Keratinocyte (primary cell): ENCODE measurements around the gene KLHL28. TPM values are rescaled to one million over a fixed set of nuclear protein-coding genes. Genes with fewer than 3 reads are reported as not detected.

Experiments used
- DNase-seq: peaks from one replicate; pipeline ENCODE4 v3.0.0-alpha.2; 2011; ENCODE audit warnings: low read depth, missing footprints, low spot score
- FAIRE-seq: peaks from 2 replicates; lab custom pipeline; 2011; peaks lifted over from hg19 to GRCh38; lab: Jason Lieb, UNC
- H2AFZ ChIP-seq: 2 replicates; pipeline ENCODE4 v1.6.0; 2012; ENCODE audit warnings: low read length, control low read depth, inconsistent platforms; ENCODE audit not compliant: control insufficient read depth
- H3K27ac ChIP-seq: 2 replicates; pipeline ENCODE4 v1.5.1; 2011; ENCODE audit warnings: low read length; ENCODE audit not compliant: control insufficient read depth, insufficient read depth
- H3K27me3 ChIP-seq: 3 replicates; pipeline ENCODE4 v1.6.0; 2011; ENCODE audit warnings: low read length; ENCODE audit not compliant: control insufficient read depth, insufficient read depth; ENCODE audit errors: extremely low read depth
- H3K36me3 ChIP-seq, 2 experiments: 2 replicates in 1 of 2; 3 replicates in 1 of 2; pipeline ENCODE4 v1.5.1; 2011; ENCODE audit warnings: low read length in 2 of 2, mild to moderate bottlenecking in 1 of 2; ENCODE audit not compliant: control insufficient read depth in 2 of 2, insufficient read depth in 2 of 2; ENCODE audit errors: extremely low read depth in 1 of 2
- H3K4me1 ChIP-seq: 3 replicates; pipeline ENCODE4 v1.5.1; 2011; ENCODE audit warnings: low read length; ENCODE audit not compliant: control insufficient read depth, insufficient read depth; ENCODE audit errors: extremely low read depth
- H3K4me2 ChIP-seq: 3 replicates; pipeline ENCODE4 v1.6.0; 2011; ENCODE audit warnings: low read depth, low read length; ENCODE audit not compliant: control insufficient read depth, insufficient read depth; ENCODE audit errors: extremely low read depth
- H3K4me3 ChIP-seq, 3 experiments: fragments of 200-600 bp in 1 of 3; sonication (generic) in 1 of 3; 2 replicates in 2 of 3; 3 replicates in 1 of 3; pipeline ENCODE4 v1.5.1; 2011 to 2016; ENCODE audit warnings: low read length in 3 of 3, mild to moderate bottlenecking in 3 of 3, control low read depth in 2 of 3, inconsistent platforms in 1 of 3, low read depth in 1 of 3, mixed read lengths in 1 of 3, mixed run types in 1 of 3, moderate library complexity in 1 of 3; ENCODE audit not compliant: control insufficient read depth in 2 of 3, insufficient read depth in 2 of 3; ENCODE audit errors: extremely low read depth in 1 of 3
- H3K79me2 ChIP-seq: 2 replicates; pipeline ENCODE4 v1.6.0; 2012; ENCODE audit warnings: low read length; ENCODE audit not compliant: control insufficient read depth, insufficient read depth
- H3K9ac ChIP-seq: 3 replicates; pipeline ENCODE4 v1.6.0; 2011; ENCODE audit warnings: low read length; ENCODE audit not compliant: control insufficient read depth, insufficient read depth; ENCODE audit errors: extremely low read depth
- H3K9me1 ChIP-seq: 3 replicates; pipeline ENCODE4 v1.6.0; 2011; ENCODE audit warnings: low read length; ENCODE audit not compliant: control insufficient read depth, insufficient read depth; ENCODE audit errors: extremely low read depth
- H3K9me3 ChIP-seq: 2 replicates; pipeline ENCODE4 v1.5.1; 2012; ENCODE audit warnings: low read depth, low read length; ENCODE audit not compliant: control insufficient read depth
- H4K20me1 ChIP-seq: 3 replicates; pipeline ENCODE4 v1.6.0; 2011; ENCODE audit warnings: low read length; ENCODE audit not compliant: control insufficient read depth, insufficient read depth; ENCODE audit errors: extremely low read depth
- EZH2 ChIP-seq: IDR thresholded peaks from one replicate; pipeline ENCODE4 v1.6.1; 2012; ENCODE audit warnings: inconsistent platforms, mild to moderate bottlenecking, low read length, moderate library complexity
- dilution Hi-C: fragments of 300-500 bp; cut with MboI; formaldehyde crosslinking; loops from one replicate; pipeline ENCODE4 v1.7.0; 2020; ENCODE audit warnings: low sequenced_read_pairs; ENCODE audit not compliant: extremely low pct_ligation_motif_present
- polyA plus RNA-seq, 5 experiments: library from polyadenylated mRNA; depleted of rRNA in 3 of 5; stranded (reverse) in 3 of 5; stranded (forward) in 1 of 5; unstranded in 1 of 5; fragments of >200 nt; gene quantifications; 1 replicate in 1 of 5; 2 replicates in 3 of 5; 3 replicates in 1 of 5; pipeline versions ENCODE4 v1.2.1 to v1.2.3, GENCODE V29; 2011 to 2012; ENCODE audit warnings: missing spikeins in 2 of 5, low read depth in 1 of 5, low replicate concordance in 1 of 5
- TF ChIP-seq, protein P1 (sequence below), 3 experiments: IDR thresholded peaks in 1 of 3; conservative IDR thresholded peaks in 1 of 3; optimal IDR thresholded peaks in 1 of 3; 2 replicates in 2 of 3; 3 replicates in 1 of 3; pipeline versions ENCODE3 to v1.5.1; 2011; ENCODE audit warnings: low read length in 3 of 3, mild to moderate bottlenecking in 3 of 3, moderate library complexity in 2 of 3, control low read depth in 1 of 3, inconsistent platforms in 1 of 3; ENCODE audit not compliant: insufficient read depth in 2 of 3; ENCODE audit errors: extremely low read depth in 1 of 3

KLHL28 gene
- polyA plus RNA-seq, 1 donor (not counting 4 experiments of a cell fraction or from before 2014, with no cell fraction given) = 6.1 TPM

DNA sequence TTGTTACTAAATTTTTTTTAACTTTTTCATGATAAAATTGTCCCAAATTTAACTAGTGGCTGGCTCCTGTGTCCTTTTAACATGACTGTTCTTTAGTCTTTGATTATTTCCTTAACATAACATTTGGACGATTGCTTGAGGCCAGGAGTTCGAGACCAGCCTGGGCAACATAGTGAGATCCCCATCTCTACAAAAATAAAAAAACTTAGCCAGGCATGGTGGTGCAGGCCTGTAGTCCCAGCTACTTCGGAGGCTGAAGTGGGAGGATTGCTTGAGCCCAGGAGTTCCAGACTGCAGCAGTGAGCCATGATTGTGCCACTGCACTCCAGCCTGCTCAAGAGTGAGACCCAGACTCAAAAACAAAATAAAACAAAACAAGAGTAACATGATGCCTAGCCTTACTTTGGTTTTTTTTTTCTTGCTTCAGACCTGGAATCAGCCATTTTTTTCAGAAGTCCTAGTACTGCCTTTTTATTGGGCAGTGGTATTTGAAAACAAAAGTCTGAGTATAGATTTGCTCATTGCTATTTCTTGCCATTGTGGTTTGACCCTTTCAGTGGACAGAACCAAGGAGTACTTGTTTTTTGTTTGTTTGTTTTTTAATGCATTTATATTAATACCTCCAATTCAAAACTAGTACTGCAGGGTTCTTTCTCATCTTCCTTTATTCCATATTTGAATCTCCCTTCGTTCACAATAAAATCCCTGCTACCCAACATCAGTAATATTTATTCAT, 5.0 kb upstream of the KLHL28 start:
- no peak overlapping the region for H3K27ac ChIP-seq
- H3K9me1 ChIP-seq = peaks cover 4% of the 10 kb centered on the region
- peak overlapping the region; percentile 42 for H3K4me2 ChIP-seq
- no peaks in the 10 kb centered on the region for H3K9me3 ChIP-seq
- H3K4me1 ChIP-seq = peaks cover 25% of the 10 kb centered on the region
- FAIRE-seq = no peak
- peaks cover 86% of the 10 kb centered on the region for H3K79me2 ChIP-seq
- H3K9ac ChIP-seq = no peak overlapping the region
- peak overlapping the region in 1 of 3 experiments; percentile 33 for H3K4me3 ChIP-seq
- H3K36me3 ChIP-seq = no peaks in the 10 kb centered on the region
- H3K27me3 ChIP-seq = no peaks in the 10 kb centered on the region
- DNase-seq = no peak
- H4K20me1 ChIP-seq = peaks cover 10% of the 10 kb centered on the region
- TF ChIP-seq, protein P1, sequence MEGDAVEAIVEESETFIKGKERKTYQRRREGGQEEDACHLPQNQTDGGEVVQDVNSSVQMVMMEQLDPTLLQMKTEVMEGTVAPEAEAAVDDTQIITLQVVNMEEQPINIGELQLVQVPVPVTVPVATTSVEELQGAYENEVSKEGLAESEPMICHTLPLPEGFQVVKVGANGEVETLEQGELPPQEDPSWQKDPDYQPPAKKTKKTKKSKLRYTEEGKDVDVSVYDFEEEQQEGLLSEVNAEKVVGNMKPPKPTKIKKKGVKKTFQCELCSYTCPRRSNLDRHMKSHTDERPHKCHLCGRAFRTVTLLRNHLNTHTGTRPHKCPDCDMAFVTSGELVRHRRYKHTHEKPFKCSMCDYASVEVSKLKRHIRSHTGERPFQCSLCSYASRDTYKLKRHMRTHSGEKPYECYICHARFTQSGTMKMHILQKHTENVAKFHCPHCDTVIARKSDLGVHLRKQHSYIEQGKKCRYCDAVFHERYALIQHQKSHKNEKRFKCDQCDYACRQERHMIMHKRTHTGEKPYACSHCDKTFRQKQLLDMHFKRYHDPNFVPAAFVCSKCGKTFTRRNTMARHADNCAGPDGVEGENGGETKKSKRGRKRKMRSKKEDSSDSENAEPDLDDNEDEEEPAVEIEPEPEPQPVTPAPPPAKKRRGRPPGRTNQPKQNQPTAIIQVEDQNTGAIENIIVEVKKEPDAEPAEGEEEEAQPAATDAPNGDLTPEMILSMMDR (optimal IDR thresholded peaks at IDR 0.05 in 1 of 3, IDR thresholded peaks at IDR 0.05 in 1 of 3, conservative IDR thresholded peaks at IDR 0.05 in 1 of 3; ENCODE audit: extremely low read depth in 1 of 3, insufficient read depth in 2 of 3, low read length in 3 of 3) = no peak
- no peak for TF ChIP-seq EZH2
- H2AFZ ChIP-seq = no peak overlapping the region
- dilution Hi-C loops = no loop called here

DNA sequence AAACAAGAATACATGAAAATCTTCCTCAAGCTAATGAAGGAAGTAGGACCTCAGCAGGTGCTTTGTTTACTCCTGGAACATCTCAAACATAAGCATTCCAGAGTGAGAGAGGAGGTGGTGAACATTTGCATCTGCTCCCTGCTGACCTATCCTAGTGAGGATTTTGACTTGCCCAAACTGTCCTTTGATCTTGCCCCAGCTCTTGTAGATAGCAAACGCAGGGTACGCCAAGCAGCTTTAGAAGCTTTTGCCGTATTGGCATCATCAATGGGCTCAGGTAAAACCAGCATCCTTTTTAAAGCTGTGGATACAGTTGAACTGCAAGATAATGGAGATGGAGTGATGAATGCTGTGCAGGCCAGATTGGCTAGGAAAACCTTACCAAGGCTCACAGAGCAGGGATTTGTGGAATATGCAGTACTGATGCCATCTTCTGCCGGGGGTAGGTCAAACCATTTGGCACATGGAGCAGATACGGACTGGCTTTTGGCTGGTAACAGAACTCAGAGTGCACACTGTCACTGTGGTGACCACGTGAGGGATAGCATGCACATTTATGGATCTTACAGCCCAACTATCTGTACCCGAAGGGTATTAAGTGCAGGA, 2.1 kb upstream of the KLHL28 start:
- Histone ChIP-seq H3K36me3 (no peaks in the 10 kb centered on the region), H3K4me3 (peak overlapping the region; percentile 80 to 99 (median 98)), H3K9me1 (peaks cover 4% of the 10 kb centered on the region), H3K79me2 (peaks cover 87% of the 10 kb centered on the region), H3K4me1 (peaks cover 35% of the 10 kb centered on the region), H3K27ac (peak overlapping the region; percentile 13), H3K4me2 (peak overlapping the region; percentile 87), H2AFZ (no peak overlapping the region), H3K9me3 (no peaks in the 10 kb centered on the region), H4K20me1 (peaks cover 10% of the 10 kb centered on the region), H3K27me3 (no peaks in the 10 kb centered on the region), H3K9ac (peak overlapping the region; percentile 89)
- no peak for FAIRE-seq
- no peak for TF ChIP-seq EZH2
- TF ChIP-seq, protein P1 (optimal IDR thresholded peaks at IDR 0.05 in 1 of 3, IDR thresholded peaks at IDR 0.05 in 1 of 3, conservative IDR thresholded peaks at IDR 0.05 in 1 of 3; ENCODE audit: extremely low read depth in 1 of 3, insufficient read depth in 2 of 3, low read length in 3 of 3) = peak in 1 of 3 experiments; percentile 27
- dilution Hi-C loops = no loop called here
- DNase-seq = no peak
